Measurements from ENCODE around the gene PRKAB1.

DNA sequence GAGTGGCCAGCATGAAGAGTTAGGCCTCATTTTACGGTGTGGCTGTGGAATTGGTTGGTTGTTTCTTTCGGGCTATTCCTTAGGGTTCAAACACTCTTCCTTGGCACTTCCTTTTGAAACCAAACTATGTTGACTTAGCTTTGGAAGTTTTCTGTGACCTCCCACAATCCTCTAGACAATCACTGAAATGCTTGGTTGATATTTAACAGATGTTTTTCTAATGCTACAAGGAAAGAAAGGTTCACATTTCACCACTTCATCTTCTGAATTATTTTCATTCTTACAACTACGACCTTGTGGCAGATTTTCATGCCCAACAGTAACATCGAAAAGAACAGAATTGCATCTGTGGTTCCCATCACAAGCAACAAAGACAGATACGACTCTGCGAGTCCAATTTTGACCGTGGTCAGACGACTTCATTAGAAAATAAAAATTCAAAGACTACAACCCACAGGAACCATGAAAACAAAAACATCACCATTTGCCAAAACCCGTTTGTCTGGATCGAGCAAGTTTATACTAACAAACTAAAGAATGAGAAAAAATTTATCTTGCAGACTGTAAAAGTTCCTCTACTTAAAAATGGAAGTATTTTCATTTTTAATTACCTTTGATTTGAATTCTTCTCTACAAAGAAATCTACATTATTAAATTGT, 16.9 kb downstream of the PRKAB1 start:
- TF ChIP-seq MYC (IDR thresholded peaks at IDR 0.05; ENCODE audit: borderline replicate concordance, low read length): no peak
- TF ChIP-seq, protein P1, sequence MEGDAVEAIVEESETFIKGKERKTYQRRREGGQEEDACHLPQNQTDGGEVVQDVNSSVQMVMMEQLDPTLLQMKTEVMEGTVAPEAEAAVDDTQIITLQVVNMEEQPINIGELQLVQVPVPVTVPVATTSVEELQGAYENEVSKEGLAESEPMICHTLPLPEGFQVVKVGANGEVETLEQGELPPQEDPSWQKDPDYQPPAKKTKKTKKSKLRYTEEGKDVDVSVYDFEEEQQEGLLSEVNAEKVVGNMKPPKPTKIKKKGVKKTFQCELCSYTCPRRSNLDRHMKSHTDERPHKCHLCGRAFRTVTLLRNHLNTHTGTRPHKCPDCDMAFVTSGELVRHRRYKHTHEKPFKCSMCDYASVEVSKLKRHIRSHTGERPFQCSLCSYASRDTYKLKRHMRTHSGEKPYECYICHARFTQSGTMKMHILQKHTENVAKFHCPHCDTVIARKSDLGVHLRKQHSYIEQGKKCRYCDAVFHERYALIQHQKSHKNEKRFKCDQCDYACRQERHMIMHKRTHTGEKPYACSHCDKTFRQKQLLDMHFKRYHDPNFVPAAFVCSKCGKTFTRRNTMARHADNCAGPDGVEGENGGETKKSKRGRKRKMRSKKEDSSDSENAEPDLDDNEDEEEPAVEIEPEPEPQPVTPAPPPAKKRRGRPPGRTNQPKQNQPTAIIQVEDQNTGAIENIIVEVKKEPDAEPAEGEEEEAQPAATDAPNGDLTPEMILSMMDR (IDR thresholded peaks at IDR 0.05): no peak
- TF ChIP-seq, protein P2, sequence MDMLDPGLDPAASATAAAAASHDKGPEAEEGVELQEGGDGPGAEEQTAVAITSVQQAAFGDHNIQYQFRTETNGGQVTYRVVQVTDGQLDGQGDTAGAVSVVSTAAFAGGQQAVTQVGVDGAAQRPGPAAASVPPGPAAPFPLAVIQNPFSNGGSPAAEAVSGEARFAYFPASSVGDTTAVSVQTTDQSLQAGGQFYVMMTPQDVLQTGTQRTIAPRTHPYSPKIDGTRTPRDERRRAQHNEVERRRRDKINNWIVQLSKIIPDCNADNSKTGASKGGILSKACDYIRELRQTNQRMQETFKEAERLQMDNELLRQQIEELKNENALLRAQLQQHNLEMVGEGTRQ (IDR thresholded peaks at IDR 0.05): no peak
- TF ChIP-seq, protein P3, sequence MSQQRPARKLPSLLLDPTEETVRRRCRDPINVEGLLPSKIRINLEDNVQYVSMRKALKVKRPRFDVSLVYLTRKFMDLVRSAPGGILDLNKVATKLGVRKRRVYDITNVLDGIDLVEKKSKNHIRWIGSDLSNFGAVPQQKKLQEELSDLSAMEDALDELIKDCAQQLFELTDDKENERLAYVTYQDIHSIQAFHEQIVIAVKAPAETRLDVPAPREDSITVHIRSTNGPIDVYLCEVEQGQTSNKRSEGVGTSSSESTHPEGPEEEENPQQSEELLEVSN (IDR thresholded peaks at IDR 0.05; ENCODE audit: borderline replicate concordance, low read depth): no peak
- no peak for TF ChIP-seq CBX2 (IDR thresholded peaks at IDR 0.05; ENCODE audit: borderline replicate concordance, low read depth)
- TF ChIP-seq, protein P4, sequence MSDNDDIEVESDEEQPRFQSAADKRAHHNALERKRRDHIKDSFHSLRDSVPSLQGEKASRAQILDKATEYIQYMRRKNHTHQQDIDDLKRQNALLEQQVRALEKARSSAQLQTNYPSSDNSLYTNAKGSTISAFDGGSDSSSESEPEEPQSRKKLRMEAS (IDR thresholded peaks at IDR 0.05): no peak

All from A549 (cell line).